Kidney glomerular epithelial cell (primary cell): ENCODE measurements around the gene TLE2.
"Not testable (repeated sequence)": the region's sequence is repeated elsewhere in the genome, so short reads cannot be mapped to it uniquely, and the experiment has no call there.

ENCODE experiments used
- DNase-seq: peaks from one replicate; lab custom pipeline; 2025; lab: John Stamatoyannopoulos, UW

TLE2 gene

GRCh38 chr19:3012621-3013262 lies 16.3 kb downstream of the TLE2 start:
- DNase-seq, result no peak

GRCh38 chr19:3012059-3012458 lies 17.0 kb downstream of the TLE2 start:
- DNase-seq, result not testable (repeated sequence)

GRCh38 chr19:3010871-3011270 lies 18.2 kb downstream of the TLE2 start:
- DNase-seq, result no peak

DNA sequence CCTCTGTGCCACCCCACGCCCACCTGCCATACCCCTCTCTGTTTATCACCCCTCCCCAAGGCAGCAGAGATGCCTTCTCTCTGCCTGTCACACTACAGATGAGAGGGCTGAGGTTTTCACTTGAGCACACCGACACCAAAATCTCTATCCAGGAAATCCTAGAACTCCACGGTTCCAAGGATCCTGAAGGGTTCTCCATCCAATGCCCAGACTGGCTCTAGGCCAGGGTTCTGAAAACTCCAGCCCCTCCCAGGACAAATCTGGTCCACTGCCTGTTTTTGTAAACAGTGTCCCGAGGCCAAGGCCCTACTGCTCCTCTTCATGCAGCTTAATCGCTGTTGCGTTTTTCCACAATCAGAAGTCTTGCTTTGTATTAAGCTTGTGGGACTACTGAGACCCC lies 20.1 kb downstream of the TLE2 start:
- DNase-seq, result no peak

- DNase-seq, result no peak
Observed at GRCh38 chr19:3007975-3008374, 21.1 kb downstream of the TLE2 start.

DNA sequence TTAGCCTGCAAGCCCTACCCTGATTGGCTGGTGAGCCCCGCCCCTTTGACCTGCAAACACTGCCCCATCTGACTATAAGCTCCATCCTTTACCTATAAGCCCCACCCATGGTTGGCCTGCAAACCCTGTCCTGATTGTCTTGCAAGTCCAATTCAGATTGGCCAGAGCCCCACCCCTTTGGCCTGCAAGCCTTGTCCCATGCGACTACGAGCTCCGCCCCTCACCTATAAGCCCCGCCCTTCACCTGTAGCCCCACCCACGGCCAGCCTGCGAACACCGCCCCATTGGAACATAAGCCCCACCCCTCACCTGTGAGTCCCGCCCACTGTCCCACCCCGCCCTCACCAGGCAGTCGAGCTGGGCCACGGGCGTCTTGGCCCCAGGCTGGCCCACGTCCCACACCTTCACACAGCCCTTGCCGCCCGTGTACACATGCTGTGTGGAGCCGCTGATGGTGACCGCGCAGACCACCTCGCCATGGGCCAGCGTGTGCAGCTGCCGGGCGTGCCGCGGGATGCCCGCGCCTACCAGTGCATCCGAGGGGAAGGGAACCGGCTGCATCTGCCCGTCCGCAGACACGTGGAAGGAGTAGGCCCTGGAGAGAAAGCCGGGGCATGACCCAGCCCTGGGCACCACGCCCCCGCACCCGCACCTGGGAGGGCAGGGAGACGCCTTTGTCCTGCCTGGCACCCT lies 22.9 kb downstream of the TLE2 start:
- DNase-seq, result no peak

- no peak for DNase-seq
Observed at GRCh38 chr19:3005345-3005744, 23.7 kb downstream of the TLE2 start.

- no peak for DNase-seq
Observed at GRCh38 chr19:3004522-3004921, 24.6 kb downstream of the TLE2 start.

DNA sequence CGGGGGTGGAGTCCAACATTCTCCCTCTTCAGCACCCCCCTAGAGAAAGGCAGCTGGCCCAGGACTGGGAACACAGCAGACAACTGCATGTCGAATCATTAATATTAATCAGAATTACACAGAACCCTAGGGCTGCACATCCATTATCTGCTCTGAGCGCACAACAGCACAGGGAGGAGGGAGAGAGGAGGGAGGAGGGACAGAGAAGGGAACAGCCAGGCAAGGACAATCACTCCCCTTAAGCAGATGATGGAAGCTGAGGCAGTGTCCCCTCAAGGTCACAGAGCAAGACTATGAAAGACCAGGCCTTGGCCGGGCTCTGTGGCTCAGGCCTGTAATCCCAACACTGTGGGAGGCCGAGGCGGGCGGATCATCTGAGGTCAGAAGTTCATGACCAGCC lies 26.0 kb downstream of the TLE2 start:
- DNase-seq, result no peak

GRCh38 chr19:3001235-3001800 lies 27.8 kb downstream of the TLE2 start:
- no peak for DNase-seq

DNA sequence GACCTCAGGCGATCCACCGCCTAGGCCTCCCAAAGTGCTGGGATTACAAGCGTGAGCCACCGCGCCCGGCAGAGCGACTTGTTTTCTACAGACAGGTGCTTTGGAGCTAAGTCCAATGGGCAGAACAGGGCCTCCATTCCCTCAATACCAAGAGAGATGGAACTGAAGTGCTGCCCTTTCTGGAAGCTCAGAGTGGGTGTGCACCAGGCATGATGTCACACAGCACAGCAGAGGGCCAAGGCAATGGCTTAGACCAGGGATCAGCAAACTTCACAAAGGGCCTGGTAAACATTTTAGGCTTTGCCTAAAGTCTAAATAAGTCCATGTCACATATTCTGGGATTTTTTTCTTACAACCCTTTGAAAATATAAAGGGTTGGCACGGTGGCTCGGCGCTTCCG lies 30.4 kb downstream of the TLE2 start:
- no peak for DNase-seq

DNA sequence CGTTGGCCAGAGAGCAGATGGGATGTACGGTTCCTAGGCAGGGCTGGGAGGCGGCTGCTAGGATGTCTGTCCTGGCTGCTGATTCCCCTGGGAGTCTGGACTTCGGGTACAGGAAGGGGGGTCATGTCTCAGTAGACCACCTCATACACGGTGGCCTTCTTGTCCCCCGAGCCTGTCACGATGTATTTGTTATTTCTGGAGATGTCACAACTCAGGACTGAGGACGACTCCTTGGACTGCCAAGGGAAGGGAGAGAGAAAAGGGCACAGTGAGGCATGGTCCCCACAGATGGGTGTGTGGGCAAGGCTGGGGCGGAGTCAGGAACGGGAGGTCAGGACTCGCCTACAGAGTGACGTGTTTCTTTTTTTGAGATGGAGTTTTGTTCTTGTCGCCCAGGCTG lies 31.4 kb downstream of the TLE2 start:
- DNase-seq, result no peak

DNA sequence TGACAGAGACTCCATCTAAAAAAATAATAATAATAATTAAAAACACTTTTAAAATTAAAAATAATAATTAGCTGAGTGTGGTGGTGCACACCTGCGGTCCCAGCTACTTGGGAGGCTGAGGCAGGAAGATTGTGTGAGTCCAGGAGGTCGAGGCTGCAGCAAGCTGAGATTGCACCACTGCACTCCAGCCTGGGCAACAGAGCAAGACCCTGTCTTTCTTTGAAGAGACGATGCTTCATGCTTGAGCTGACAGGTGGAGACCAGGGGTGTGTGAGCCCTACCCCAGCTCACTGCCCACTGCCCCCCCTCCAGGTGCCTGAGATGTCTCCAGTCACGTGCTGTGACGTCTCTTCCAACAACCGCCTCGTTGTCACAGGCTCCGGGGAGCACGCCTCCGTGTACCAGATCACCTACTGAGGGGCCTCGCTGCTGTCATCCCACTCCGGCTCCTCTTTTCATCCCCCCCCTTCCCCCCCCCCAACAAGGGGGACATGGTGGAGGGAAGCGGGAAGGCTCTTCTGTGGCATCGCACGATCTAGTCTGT lies 34.4 kb downstream of the TLE2 start:
- no peak for DNase-seq

- no peak for DNase-seq
Observed at GRCh38 chr19:2993579-2993978, 35.5 kb downstream of the TLE2 start.

DNA sequence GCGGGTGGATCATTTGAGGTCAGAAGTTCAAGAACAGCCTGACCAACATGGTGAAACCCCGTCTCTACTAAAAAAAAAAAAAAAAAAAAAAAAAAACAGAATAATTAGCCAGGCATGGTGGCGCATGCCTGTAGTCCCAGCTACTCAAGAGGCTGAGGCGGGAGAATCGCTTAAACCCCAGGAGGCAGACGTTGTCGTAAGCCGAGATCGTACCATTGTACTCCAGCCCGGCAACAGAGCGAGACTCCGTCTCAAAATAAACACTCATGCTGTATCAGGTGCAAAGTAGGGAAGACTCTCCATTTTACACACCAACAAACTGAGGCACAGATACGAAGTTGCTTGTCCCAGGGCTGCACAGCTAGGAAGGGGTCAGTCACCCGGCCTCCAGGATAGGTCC lies 36.1 kb downstream of the TLE2 start:
- DNase-seq, result no peak

- DNase-seq, result not testable (repeated sequence)
Observed at GRCh38 chr19:2992333-2992732, 36.7 kb downstream of the TLE2 start.

DNA sequence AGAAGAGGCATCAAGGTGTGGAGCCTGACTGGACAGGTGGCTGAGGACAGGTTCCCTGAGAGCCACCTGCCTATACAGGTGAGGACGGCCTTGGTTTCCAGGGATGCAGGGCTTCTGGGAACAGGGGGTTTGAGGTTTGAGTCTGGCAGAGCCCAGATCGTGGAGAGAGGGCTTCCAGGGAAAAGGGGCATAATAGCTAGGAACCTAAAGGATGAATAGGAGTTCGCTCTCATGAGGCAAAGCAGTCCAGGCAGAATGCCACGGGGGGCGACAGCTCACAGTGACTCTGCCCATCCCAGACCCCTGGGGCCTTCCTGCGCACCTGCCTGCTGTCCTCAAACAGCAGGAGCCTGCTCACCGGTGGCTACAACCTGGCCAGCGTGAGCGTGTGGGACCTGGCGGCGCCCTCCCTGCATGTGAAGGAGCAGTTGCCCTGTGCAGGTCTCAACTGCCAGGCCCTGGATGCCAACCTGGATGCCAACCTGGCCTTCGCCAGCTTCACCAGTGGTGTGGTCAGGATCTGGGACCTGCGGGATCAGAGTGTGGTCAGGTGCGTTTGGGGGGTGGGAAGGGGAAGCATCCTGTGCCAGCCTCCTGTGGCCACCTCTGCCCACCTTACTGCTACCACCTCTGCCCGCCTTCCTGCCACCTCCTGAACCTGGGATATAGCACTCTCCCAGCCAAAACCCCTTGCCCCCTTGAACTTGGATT lies 39.7 kb downstream of the TLE2 start:
- DNase-seq, result no peak

DNA sequence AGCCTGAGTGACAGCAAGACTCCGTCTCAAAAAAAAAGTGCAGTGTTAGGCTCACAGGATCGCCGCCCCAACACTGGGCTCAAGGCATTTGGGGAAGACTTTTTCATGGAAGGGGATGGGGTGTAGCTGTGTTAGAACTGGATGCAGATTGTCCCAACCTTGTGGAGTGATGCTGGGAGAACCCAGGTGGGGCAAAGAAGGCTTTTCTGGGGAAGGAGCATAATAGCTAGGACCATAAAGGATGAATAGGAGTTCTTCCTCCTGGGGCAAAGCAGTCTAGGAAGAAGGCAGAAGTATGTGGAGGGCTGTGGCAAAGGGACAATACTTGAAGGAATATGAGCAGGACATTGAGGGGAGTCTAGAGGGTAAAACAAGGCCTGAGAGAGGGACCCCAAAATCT lies 40.5 kb downstream of the TLE2 start:
- DNase-seq, result no peak

- no peak for DNase-seq
Observed at GRCh38 chr19:2987797-2988196, 41.3 kb downstream of the TLE2 start.

GRCh38 chr19:2986951-2987524 lies 42.0 kb downstream of the TLE2 start:
- DNase-seq, result no peak

GRCh38 chr19:2984215-2984528 lies 44.9 kb downstream of the TLE2 start:
- no peak for DNase-seq

- DNase-seq, result peak; percentile 0
Observed at GRCh38 chr19:2983351-2984214, 45.5 kb downstream of the TLE2 start.
